GM10847 (cell line): ENCODE measurements around the gene NDFIP2.
A peak's percentile ranks its signal among the peaks of the same experiment; 100 is the strongest.

Experiments used
- POLR2A ChIP-seq: IDR thresholded peaks from 2 replicates; pipeline ENCODE4 v1.6.1; 2011; ENCODE audit not compliant: insufficient read length; ENCODE audit errors: extremely low read depth

The NDFIP2 gene, protein sequence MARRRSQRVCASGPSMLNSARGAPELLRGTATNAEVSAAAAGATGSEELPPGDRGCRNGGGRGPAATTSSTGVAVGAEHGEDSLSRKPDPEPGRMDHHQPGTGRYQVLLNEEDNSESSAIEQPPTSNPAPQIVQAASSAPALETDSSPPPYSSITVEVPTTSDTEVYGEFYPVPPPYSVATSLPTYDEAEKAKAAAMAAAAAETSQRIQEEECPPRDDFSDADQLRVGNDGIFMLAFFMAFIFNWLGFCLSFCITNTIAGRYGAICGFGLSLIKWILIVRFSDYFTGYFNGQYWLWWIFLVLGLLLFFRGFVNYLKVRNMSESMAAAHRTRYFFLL

DNA sequence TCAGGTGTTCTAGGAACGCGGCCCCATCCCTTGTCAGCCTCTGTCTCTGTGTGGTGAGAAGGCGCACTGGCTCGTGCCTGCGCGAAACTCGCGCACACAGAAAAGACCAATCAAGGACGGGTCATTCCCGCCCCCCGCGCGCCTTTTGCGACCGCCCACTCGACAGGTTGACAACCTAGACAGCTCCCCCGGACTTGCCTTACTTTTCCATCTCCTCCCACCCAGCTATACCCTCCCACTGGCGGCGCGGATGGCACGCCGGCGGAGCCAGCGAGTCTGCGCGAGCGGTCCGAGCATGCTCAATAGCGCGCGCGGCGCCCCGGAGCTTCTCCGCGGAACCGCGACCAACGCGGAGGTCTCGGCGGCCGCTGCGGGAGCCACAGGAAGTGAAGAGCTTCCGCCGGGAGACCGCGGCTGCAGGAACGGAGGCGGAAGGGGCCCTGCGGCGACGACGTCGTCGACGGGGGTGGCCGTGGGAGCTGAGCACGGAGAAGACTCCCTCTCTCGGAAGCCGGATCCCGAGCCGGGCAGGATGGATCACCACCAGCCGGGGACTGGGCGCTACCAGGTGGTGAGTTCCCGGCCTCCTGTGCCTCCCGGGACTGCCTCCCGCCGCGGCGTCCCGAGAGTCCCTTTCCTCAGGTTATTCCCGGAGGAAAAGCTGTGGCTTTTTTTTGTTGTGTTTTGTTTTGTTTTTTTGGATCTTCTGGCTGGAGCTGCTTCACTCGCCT, at the start of gene NDFIP2:
NDFIP2 (plus strand) TSS at position 202 of the 731 bp plus-strand sequence; CDS start at position 251, 49 bp downstream.
- TF ChIP-seq POLR2A: peak; percentile 60

DNA sequence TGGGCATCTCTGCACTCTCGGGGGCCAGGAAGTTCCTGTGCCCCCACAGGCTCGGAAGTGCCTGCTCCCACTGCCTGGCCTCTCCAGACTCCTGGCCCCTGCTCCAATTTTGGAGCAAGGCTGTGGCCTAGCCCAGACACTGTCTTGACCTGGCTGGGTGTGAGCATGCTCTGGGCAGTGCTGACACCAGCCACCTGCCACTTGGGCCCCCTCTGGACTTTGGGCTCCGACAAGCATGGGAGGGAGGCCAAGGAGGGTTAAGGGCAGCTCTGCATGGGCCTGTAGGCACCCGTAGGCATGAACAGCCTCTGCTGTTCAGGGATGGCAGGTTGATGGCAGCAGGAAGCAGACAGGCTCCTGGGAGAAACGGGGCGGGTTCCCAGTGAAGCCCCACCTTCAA, 48.9 kb upstream of the NDFIP2 start:
- no peak for TF ChIP-seq POLR2A

DNA sequence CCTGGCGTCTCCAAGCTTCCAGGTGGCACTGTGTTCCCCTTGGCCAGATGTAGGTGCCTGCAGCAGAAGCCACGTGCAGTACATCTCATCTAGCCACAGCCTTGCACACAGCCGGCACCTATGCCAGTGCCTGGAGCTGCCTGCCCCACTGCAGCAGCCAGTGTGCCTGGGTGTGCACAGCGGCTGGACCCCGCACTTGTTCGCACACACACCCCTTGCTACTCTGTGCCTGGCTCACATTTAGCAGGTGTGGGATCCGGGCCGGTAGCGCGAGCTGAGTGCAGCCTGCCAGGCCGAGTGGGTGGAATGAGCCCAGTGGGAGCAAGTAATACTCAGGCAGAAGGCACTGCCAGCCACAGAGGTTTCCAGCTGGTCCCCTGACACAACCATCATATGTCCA, 48.0 kb upstream of the NDFIP2 start:
- no peak for TF ChIP-seq POLR2A

DNA sequence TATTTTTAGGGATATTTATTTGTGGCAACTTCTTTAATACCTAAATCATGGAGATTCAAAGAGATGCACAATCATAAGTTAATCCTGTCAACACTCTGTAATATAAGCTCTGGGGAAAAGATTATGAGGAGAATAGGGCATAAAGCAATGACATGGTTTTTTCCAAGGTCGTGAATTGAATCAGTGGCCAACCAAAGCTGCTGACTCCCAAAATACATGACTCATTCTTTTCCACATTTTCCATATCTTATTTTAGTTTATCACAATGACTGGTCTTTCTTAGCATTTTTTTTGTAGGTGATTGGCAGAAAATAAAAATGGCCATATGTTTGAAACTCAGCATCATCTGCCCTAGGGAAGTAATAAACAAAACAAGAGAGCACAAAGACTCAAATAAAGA, 46.4 kb upstream of the NDFIP2 start:
- TF ChIP-seq POLR2A: no peak

DNA sequence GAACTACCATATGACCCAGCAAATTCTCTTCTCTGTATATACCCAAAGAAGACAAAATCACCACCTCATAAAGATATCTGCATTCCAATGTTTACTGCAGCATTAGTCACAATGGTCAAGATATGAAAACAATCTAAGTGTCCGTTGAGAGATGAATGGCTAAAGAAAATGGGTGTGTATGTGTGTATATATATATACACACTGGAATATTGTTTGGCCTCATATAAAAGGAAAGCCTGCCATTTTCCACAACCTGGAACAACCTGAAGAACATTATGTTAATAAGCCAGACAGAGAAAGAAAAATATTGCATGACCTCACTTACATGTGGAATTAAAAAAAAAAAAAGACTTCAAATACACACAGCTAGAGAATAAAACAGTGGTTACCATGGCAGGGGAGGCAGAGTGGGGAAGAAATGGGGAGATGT, 45.4 kb upstream of the NDFIP2 start:
- TF ChIP-seq POLR2A: no peak

DNA sequence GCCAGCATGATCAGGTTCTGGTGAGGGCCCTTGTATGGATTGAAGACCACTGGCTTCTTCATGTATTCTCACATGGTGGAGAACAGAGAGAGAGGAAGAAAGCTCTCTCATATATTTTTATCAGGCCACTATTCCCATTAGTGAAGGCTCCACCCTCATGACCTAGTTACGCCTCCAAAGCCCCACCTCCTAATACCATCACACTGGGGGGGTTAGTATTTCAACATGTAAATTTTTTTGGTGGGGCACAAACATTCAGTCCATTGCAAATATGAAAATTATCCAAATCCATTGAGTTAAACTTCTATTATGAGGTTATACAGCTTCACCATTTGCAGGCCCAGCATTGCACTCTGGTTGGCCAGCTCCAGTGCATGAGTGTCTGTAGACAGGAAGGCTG, 41.7 kb upstream of the NDFIP2 start:
- TF ChIP-seq POLR2A: no peak

DNA sequence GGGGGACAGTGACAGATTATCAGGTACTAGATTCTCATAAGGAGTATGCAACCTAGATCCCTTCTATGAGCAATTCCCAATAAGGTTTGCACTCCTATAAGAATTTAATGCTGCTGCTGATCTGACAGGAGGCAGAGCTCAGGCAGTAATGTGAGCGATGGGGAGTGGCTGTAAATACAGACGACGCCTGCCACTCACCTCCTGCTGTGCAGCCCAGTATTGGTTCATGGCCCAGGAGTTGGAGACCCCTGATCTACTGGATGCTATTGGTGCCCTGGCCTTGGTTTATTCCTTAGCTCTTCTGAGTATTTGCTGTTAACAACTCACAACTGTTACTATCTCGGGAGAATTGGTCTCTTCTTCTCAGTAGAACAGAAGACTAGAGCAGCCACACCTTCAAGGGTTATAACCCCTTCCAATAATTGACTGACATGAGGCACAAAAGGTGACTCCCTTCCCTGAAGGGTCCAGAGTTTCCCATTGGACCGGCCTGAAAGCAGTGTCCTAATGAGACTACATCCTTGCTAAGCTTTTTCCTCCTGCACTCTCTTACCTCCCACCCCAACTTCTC, 39.9 kb upstream of the NDFIP2 start:
- no peak for TF ChIP-seq POLR2A

DNA sequence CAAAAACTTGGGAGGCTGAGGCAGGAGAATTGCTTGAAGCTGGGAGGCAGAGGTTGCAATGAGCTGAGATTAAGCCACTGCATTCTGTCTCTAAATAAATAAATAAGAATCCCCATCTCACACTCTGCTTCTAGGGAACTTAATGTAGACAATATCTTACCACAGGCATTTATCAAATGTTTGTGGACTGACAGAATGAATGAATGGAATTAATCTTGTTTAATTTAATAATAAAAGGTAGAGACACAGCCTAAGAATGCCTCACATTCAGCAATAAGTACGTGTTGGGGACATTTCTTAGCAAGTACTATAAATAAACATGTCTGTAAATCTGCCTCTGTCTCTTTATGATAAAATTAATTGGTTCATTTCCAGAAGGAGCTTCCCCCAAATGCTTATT, 38.7 kb upstream of the NDFIP2 start:
- no peak for TF ChIP-seq POLR2A

DNA sequence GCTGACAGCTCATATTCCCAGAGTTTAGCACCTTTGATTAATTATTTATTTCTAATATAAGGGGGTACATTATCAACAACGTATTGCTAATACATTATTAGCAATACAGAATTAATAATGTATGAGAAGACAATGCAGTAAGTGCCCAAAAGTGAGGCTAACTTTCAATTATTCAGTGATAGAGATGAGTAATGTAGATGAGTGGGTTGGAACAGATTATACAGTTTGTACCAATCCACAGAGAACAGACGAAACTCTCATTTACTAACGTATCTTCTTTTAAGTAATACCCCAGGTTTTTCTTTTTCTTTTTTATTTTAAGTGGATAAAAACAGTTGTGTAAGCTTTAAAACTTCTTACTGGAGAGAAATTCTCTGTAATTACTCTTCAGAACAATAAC, 38.2 kb upstream of the NDFIP2 start:
- no peak for TF ChIP-seq POLR2A

DNA sequence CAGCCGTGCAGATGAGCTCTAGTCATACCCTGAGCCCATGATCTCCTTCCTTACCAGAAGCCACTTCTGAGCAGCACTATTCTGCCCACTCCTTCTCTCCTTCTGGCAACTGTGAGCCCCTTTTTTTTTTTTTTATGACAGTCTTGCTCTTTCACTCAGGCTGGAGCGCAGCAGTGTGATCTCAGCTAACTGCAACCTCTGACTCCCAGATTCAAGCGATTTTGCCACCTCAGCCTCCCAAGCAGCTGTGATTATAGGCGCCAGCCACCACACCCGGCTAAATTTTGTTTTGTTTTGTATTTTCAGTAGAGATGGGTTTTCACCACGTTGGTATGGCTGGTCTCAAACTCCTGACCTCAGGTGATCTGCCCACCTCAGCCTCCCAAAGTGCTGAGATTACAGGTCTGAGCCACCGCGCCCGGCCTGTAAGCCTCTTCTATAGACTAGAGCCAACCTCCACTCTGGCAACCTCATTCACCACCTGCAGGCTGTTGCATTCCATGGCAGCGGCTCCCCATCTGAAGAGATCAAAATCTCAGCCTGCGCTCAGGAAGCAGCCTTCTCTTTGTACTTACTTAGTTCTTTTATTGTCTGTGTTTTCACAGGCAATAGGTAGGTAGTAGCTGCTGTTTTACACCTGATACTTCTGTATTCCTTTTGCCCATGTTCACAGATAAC, 34.8 kb upstream of the NDFIP2 start:
- TF ChIP-seq POLR2A: no peak

DNA sequence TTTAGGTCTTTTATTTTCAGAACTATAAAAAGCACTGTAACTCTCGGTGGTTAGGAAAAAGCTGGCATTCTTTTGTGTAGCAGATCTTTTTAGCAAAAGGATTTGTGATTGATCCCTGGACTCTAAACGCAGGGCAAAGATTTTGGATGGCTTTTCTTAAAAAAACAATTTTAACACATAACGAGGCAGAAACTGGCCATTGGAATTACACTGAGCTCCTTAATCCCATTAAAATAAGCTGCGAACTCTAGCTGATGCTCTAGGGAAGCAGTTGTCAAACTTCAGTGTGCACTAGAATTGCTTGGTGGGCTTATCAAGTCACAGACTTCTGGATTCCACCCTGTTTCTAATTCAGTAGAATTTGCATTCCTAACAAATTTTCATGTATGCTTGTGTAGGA, 33.8 kb upstream of the NDFIP2 start:
- TF ChIP-seq POLR2A: no peak

DNA sequence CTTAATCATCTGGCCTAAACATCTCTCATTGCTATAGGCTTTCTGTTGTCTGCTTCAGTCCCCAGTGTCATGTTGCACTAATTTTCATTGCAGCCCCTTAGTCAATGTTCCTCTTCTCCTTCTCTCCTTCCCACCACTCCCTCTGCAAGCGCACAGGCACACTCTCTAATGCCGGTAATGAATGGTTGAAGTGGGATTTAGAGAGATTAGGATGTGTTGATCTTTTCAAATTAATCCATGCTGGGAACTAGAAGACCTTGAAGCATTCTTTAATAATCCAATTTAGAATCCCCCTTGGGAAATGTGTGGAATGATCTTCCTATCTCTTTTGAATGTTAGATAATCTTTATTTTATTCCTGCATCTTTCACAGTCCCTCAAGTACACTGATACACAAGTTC, 33.2 kb upstream of the NDFIP2 start:
- TF ChIP-seq POLR2A: no peak

DNA sequence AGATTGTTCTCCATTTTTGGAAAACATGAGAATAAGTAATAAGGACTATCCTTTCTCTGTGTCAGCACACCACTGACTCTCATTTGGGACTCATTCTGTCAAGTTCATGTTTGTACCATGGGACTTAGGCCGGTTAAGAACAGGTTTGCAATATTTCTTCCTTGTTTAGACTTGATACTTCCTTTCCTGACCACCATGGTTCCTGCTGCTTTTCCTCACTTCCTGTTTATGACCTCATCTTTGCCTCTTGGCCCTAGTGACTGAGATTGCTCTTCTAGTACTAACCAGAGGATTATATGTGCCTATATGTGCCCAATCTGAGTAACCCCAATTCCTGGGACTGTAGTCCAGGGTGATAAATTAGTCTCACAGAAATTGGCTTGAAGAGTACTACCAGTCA, 32.5 kb upstream of the NDFIP2 start:
- TF ChIP-seq POLR2A: no peak

DNA sequence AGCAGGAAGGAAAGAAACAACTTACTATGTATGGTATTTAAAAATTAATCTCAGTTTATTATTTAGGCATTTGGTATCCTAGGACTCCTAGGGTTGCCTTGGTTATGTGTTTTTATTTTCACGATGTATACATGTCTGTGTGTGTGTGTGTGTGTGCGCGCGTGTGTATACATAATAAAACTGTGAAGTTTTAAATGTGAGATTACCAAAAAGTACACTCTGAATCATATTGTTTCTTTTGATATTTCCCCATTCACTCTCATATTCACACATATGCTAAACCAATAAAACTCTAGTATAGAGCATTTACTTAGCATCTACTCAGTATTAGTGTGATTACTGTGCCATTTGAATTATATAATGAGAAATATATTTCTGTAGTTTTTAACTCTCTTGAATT, 30.8 kb upstream of the NDFIP2 start:
- no peak for TF ChIP-seq POLR2A

DNA sequence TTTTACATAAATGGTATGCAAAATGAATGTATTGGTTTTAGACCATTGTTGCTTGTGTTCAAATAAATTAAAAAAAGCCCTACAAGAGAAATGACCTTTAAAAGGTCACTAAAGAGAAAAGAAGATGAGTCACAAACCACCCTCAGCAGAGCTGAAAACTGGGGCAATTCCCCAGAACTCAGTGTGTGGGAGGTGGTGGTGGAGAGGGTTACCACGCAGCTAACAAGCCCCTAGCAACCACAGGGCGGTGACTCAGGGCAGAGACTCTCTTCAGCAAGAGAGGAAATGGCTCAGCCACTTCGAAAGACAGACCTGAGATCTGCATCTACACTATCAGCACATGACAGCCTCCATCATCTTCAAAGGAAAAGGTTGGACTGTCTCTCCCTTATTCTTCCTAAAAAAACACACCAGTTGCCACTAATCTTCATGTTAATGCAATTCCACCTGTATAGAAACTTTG, 29.4 kb upstream of the NDFIP2 start:
- no peak for TF ChIP-seq POLR2A
